ENCODE measurements around the gene HDAC7.

The HDAC7 gene

DNA sequence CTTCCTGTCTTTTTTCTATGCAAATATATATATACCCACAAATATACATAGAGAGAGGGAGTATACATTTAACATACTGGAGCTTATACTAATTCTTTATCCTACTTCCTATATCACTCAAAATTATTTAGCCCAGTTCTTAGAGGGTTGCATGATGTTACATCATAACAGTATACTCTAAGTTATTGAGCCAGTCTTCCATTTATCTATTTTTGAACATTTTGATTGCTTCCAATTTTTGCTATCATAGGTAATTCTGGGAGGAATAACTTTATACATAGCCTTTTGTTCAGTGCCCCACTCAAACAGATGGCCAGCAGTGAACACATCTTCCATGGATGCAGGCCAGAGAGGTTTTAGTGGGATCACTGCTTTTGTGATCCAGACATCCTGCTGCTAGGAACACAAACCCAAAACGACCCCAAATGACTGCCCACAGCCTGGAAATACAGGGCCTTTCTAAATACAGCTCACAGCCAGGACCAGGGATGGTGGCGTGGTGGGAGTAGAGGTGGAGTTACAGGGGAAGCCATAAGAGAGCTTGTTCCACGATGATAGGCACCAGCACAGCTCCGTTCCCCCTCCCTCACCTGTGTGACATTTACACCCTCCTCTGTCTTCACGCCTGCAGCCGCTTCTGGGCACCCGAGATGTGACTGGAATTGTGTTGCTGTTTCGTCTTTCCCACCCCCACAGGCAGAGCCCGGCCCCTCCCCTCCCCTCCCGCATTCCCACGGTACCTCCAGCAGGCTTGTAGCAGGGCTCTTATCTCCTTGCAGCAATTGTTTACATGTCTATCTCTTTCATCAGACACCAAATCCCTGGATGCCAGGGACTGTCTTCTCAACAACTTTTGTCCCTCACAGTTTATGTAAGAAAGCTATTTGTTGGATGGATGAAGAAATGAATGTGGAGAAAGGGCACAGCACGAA lies 30.7 kb upstream of the HDAC7 start:
- TF ChIP-seq, protein P1, sequence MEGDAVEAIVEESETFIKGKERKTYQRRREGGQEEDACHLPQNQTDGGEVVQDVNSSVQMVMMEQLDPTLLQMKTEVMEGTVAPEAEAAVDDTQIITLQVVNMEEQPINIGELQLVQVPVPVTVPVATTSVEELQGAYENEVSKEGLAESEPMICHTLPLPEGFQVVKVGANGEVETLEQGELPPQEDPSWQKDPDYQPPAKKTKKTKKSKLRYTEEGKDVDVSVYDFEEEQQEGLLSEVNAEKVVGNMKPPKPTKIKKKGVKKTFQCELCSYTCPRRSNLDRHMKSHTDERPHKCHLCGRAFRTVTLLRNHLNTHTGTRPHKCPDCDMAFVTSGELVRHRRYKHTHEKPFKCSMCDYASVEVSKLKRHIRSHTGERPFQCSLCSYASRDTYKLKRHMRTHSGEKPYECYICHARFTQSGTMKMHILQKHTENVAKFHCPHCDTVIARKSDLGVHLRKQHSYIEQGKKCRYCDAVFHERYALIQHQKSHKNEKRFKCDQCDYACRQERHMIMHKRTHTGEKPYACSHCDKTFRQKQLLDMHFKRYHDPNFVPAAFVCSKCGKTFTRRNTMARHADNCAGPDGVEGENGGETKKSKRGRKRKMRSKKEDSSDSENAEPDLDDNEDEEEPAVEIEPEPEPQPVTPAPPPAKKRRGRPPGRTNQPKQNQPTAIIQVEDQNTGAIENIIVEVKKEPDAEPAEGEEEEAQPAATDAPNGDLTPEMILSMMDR (IDR thresholded peaks at IDR 0.05; ENCODE audit: low read length, missing control alignments) = no peak
- no peak for DNase-seq (ENCODE audit: low read depth)
- no peak overlapping the region for H3K4me3 ChIP-seq (replicated peaks; ENCODE audit: low read depth, low read length)

DNA sequence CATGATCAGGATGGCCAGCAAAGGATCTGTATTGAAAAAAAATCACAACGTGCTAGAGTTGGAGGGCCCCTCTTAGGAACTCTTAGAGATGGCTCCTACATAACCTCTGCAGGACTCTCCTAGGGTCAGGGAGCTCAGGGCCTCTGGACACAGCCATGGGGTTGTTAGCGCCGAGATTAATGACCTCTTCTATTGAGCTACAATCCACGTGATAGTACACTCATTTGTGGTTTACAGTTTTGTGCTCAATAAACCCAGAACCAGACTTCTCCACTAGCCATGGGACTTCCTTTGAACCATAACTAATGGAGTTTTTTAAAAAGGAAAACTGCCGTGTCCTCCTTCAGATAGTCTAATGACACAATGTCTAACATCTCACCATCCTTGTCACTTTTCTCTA lies 29.6 kb upstream of the HDAC7 start:
- no peak overlapping the region for H3K4me3 ChIP-seq (replicated peaks; ENCODE audit: low read depth, low read length)
- TF ChIP-seq, protein P1 (IDR thresholded peaks at IDR 0.05; ENCODE audit: low read length, missing control alignments) = no peak
- no peak for DNase-seq (ENCODE audit: low read depth)

GRCh38 chr12:47848853-47849252 lies 29.1 kb upstream of the HDAC7 start:
- TF ChIP-seq, protein P1 (IDR thresholded peaks at IDR 0.05; ENCODE audit: low read length, missing control alignments) = no peak
- DNase-seq (ENCODE audit: low read depth) = no peak

GRCh38 chr12:47846294-47846996 lies 26.7 kb upstream of the HDAC7 start:
- no peak for DNase-seq (ENCODE audit: low read depth)
- TF ChIP-seq, protein P1 (IDR thresholded peaks at IDR 0.05; ENCODE audit: low read length, missing control alignments) = no peak
- no peak overlapping the region for H3K4me3 ChIP-seq (replicated peaks; ENCODE audit: low read depth, low read length)

More at GRCh38 chr12:47848853-47849252, 29.1 kb upstream of the HDAC7 start:
- no peak overlapping the region for H3K4me3 ChIP-seq (replicated peaks; ENCODE audit: low read depth, low read length)

GRCh38 chr12:47845081-47845480 lies 25.4 kb upstream of the HDAC7 start:
- no peak for DNase-seq (ENCODE audit: low read depth)
- TF ChIP-seq, protein P1 (IDR thresholded peaks at IDR 0.05; ENCODE audit: low read length, missing control alignments) = no peak
- H3K4me3 ChIP-seq (replicated peaks; ENCODE audit: low read depth, low read length) = no peak overlapping the region

GRCh38 chr12:47844264-47845019 lies 24.7 kb upstream of the HDAC7 start:
- no peak overlapping the region for H3K4me3 ChIP-seq (replicated peaks; ENCODE audit: low read depth, low read length)
- no peak for DNase-seq (ENCODE audit: low read depth)
- TF ChIP-seq, protein P1 (IDR thresholded peaks at IDR 0.05; ENCODE audit: low read length, missing control alignments) = no peak

Data from fibroblast of pulmonary artery (primary cell).